UCSD-AML1 (cell line): ENCODE data around the gene ST6GALNAC2.
"Not testable (repeated sequence)": the region's sequence is repeated elsewhere in the genome, so short reads cannot be mapped to it uniquely, and the experiment has no call there.

Source experiments
- DNase-seq: peaks from one replicate; lab custom pipeline; 2025; ENCODE audit not compliant: unreplicated experiment; lab: John Stamatoyannopoulos, UW

The ST6GALNAC2 gene

DNA sequence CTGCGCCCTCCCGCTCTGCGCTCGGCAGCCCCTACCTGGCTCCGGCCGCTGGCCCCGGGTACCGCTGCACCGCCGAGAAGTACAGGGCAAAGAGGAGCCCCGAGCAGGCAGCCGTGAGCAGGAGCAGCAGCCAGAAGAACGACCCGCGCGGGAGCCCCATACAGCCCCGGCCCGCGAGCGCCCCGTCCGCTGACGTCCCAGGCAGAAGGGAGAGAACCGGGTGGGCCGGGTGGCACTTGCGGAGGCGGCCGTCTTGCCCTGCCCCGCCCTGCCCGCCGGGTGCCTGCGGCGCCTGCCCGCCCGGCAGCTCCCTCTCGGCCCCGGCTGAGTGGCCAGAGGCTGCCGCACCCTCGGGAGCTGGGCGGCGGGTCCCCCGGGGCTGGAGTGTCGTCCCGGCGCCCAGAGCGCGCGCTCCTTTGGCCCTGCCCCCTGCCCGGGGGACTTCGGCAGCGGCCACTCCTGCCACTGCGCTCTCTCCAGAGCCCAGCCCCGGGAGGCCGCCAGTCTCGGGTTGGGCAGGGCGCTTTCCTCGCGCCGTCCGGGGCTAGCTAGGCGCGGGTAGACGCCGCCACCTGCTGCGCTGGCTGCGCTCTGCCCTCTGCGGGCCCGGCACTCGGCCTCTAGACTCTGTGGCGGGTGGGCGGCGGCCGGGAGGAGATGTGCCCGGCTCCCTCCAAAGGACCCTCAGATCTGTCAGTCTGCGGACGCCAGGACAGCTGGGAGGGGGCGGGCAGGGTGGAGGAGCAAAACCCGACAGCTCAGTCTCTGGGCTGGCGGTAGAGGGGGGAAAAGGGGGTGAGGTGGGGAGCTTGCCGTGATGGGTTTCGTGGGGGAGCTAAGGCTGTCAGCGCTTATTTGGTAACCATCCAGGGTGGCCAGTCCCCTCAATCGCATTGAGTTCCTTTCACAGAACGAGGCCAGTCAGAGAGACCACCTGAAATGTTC lies at the start of gene ST6GALNAC2:
Gene ST6GALNAC2 (minus strand): TSS at position 212 of the 945 bp plus-strand sequence. CDS start 52 bp downstream, at position 160.
- DNase-seq, result peak; percentile 69

DNA sequence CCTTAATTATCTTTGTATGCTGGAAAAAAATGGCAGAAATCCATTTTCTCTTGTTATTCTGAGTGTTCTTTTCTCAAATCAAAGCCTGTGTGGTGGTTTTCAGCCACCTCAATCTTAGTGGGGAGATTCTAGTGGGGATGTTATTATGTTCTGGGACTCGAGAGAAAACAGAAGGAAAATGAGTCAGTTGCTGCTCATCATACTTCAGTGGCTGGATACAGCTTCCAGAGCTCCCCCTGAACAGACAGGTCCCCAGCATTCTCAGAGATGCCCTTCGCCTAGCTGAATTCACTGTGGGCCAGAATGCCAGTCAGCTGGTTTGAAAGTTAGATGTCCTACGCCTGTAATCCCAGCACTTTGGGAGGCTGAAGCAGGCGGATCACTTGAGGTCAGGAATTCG lies 49.4 kb upstream of the ST6GALNAC2 start:
- DNase-seq, result no peak

DNA sequence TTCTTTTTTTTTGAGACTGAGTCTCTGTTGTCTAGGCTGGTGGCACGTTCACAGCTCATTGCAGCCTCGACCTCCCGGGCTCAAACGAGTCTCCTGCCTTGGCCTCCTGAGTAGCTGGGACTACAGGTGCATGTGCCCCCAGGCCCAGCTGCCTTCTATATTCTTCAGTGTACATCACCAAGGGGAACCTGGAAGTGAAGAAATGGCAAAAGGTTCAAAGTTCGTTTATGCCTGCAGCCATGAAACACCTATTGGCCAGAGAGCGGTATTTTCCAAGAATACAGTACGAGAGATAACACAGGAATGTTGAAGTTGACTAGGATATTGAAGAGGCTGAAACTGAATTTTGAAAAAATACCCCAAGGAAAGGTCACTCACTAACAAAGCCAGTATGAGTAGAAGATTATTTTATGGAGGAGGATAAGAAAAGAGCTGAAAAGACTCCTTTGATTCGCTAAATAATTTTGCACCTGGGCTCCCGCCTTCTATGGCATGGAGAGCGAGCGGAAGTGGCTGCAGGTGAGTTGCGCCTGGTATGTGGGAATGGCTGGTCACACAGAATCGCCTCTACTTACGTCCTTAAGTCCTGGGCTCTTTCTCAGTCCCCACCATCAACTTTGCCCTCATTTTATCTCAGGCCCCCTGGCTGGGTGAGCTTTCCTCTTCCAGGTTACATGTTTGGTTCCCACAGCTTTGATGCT lies 48.1 kb upstream of the ST6GALNAC2 start:
- DNase-seq, result no peak

DNA sequence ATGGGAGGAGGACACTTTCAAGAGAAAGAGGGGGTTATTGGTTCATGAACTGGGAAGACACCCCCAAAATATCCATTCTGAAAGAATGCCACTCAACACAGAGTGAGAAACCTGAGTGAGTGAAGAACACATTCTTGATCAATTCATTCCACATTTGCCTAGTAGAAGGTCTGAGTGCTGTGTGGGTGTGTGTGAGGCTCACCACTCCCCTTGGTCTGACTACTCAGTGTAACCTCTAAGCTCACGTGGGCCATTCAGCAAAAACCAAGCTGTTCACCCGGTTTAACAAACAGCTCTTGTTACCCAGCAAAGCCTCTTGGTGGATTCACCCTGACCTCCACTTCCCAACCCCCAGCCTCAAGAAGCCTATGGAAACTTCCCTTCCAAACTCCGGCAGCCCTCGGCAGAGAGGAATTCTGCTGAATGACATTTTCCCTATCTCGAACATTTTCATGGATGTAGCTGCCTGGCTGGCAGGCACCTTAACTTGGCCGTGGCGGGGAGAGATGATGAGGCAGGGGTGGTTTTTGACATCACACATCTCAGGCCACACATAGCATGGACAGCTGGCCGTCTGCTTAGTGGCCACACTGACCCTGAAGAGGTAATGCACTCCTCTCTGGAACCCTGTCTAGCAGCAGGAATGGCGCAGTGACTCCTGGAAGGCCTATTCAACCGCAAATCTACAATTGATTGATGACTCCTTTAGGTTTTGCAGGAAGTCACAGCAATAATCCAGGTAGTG lies 46.3 kb upstream of the ST6GALNAC2 start:
- DNase-seq, result no peak

DNA sequence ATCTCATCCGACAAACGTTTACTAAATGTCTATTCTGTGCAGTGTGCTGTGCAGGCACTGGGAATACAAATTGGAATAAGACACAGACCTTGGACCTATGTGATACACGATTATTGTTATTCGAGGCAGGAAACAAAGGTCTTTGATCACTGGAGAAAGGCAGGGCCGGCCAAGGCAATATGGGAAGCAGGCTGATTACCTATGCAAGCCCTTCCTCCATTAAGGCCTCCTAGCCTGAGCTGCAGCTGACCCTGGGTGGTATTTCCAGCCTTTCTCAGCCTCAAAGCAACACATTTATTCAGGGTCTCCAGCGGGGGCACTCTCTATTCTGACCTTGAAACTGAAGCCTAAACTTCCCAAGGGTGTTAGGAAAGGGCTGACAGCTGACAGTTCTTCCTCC lies 44.5 kb upstream of the ST6GALNAC2 start:
- DNase-seq, result no peak

DNA sequence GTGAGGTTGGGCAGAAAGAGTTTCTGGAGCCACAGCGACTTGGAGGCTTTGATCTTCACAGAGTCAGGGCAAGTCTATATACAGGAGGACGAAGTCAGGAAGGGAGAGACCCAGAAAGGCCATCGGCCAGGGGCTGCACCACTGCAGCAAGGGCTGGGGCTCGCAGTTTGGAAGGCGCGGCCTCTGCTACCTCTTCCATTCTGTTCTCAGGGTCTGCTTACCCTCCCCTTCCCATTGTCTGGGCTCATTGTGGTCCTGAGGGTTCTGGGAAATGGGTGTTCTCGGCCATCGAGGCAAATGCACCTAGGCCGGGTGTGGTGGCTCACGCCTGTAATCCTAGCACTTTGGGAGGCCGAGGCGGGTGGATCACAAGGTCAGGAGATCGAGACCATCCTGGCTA lies 41.9 kb upstream of the ST6GALNAC2 start:
- DNase-seq, result no peak

DNA sequence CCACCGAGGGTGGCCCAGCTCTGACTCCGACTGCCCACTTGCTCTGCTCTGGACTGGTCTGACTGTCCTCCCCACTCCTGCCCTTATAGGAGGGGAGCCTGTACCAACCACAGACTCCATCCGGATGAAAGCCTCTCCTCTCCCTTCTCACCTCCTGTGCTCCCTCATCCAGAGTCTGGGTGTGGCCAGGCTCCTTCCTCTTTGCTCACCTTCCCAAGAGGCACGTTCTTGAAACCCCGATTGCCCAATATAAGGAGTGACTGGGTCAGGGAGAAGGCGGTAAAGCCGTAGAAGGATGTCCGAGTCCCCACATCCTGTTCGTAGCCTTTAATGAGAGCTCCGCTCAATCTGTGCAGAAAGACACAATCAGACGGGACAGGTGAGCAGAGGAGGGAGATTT lies 40.8 kb upstream of the ST6GALNAC2 start:
- no peak for DNase-seq

DNA sequence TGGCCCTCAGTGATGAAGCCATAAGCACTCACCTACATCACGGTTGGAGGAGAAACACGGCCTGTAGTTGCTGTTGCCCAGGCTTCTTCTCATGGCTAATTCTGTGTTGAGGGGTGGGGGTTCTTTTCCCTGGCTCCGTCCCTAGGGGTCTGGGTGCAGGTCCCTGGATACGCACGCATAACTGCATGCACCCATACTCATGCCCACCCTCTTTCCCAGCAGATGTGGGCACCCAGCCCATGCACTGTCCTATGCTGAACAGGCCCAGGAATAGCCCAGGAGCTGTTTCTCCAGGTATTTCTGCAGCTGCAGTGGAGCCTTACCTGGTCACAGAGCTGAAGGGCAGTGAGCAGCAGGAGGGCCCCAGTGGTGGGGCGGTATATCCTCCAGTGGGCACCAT lies 39.8 kb upstream of the ST6GALNAC2 start:
- no peak for DNase-seq

DNA sequence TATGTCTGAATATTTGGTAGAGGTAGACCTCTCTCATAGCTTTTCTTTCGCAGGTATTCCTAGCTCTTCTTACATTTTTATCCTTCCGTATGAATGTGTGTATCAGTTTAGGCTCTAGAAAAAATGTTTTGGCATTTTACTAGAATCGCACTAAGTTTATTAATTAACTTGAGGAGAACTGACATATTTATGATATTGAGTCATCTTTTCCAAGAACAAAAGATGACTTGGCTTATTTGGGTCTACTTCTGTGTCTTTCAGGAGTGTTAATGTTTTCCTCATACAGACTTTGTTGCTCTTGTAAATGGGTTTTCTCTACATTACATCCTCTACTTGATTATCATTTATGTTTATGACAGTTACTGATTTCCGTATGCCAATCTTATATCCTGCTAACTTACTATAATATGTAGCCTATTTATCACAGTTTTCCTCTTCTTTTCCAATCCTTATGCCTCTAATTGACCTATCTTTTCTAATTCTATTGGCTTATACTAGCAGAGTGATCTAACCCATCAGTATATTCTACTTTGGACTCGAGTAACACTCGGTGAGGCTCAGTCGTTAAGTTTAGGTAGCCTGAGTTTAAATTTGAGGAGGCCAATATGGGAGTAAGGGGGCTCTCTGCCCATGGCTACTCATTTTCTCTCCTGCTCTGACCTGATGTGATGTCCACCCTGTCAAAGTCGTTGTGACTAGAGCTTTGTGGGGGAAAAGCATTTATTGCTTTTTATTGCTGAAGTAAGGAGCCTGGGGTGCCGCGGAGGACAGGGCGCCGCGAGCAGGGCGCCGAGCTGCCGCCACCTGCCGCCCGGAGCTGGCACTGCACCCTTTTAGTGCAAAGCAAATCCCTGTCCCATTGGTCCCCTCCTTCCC lies 37.8 kb upstream of the ST6GALNAC2 start:
- DNase-seq, result peak; percentile 73

DNA sequence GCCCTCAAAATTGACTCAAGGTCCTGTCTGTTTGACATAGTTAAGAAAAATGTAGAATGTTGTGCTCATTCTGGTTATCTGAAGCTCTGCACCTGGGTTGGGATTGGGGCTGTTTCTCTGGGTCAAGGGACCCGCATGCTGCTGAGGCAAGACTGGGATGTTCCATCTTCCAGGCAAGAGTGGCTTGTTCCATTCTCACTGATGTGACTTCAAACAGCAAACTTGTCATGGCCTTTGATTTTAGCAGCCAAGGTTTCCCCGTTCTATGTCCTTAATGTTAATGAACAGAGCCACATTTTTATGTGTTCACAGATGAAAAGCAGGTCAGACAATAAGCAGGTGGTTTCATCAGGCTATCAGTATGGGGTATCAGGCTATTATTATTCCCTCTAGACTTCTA lies 32.2 kb upstream of the ST6GALNAC2 start:
- no peak for DNase-seq

DNA sequence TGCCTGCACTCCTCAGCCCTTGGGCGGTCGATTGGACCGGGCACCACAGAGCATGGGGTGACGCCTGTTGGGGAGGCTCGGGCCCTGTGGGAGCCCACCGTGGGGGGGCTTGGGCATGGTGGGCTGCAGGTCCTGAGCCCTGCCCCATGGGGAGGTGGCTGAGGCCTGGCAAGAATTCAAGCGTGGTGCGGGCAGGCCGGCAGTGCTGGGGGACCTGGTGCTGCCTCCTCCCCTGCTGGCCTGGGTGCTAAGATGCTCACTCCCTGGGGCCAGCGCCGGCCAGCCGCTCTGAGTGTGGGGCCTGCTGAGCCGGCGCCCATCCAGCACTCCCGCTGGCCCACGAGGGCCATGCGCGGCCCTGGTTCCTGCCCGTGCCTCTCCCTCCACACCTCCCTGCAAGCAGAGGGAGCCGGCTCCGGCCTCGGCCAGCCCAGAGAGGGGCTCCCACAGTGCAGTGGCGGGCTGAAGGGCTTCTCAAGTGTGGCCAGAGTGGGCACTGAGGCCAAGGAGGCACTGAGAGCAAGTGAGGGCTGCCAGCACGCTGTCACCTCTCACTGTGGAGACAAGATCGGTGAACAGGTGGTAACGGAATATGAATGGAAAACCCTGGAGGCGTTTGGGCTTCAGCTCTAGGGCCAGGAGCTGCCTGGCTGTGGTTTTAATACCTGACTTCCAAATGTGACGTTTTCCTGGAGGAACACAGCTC lies 29.4 kb upstream of the ST6GALNAC2 start:
- no peak for DNase-seq

DNA sequence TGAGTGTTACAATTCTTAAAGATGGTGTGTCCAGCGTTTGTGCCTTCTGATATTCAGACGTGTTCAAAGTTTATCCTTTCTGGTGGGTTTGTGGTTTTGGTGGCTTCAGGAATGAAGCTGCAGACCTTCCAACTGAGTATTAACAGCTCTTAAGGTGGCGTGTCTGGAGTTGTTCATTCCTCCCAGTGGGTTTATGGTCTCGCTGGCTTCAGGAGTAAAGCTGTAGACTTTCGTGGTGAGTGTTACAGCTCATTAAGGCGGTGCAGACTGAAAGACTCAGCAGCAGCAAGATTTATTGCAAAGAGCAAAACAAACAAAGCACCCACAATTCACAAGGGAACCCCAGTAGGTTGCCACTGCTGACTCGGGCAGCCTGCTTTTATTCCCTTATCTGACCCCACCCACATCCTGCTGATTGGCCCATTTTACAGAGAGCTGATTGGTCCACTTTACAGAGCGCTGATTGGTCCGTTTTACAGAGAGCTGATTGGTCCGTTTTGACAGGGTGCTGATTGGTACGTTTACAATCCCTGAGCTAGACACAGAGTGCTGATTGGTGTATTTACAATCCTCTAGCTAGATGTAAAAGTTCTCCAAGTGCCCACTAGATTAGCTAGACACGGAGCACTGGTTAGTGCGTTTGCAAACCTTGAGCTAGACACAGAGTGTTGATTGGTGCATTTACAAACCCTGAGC lies 28.6 kb upstream of the ST6GALNAC2 start:
- not testable (repeated sequence) for DNase-seq

DNA sequence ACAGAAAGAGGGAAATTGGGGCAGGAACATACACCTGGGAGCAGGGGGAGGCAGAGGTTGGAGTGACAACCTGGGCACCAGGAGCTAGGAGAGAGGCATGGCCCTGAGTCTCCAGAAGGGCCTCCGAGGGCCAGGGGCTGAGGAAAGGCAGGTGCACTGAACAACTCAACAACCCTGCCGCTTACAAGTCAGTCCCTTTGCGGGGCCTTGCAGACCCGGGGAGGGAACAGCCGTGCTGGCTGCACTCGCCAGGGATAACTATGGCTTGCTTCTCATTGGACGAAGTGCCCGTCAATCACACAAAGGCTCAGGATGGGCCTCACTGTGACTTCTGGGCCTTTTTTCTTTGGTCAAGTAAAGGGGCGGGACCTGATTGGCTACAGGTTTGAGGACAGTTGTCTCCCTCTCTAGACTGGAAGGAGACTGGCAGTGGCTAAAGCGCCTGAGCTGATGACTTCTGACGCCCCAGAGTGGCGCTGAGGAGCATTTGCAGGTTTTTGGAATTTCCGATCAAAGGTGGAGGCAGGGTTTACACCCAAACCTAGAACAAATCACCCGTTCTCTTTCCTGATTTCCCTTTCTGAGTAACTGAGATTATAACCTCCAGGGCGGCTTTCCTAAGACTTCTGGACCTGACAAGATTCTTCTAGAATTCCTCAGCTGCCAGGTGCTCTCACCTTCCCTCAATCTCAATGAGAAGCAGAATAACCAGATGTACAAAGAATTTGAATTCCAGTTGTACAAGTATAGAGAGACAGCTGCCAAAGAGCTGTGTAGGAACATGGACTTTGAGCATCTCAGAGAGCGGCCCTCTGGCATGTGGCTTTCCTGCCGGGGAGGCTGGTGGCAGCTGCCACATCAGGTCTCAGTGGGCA lies 27.6 kb upstream of the ST6GALNAC2 start:
- DNase-seq, result peak; percentile 31

DNA sequence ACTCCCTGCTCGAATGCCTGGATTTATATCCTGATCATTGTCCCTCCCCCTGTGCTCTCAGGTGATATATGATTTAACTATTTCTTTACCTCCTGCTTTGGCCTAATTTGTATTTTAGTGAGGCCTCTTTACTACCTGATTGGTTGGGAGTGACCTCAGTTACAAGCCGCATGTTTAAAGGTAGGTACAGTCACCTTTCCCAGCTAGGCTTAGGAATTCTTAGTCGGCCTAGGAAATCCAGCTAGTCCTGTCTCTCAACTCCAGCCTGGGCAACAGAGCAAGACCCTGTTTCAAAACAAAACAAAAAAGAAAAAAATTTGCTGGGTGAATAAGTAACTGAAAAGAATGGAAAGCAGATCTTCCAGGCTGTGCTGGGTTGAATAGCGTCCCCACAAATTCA lies 26.8 kb upstream of the ST6GALNAC2 start:
- DNase-seq, result no peak

DNA sequence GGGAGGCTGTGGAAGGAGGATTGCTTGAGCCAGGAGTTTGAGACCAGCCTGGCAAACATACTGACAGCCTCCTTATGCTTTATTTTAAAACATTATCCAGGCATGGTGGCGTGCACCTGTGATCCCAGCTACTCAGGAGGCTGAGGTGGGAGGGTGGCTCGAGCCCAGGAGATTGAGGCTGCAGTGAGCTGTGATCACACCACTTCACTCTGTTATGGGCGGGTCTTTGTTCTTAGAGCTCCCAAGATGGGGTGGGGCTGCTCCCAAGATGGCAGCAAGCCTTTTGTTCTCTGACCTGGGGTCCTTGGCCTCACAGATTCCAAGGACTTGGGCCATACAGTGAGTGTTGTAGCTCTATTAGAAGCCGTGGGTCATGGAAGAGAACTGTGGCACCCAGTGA lies 26.1 kb upstream of the ST6GALNAC2 start:
- DNase-seq, result no peak

DNA sequence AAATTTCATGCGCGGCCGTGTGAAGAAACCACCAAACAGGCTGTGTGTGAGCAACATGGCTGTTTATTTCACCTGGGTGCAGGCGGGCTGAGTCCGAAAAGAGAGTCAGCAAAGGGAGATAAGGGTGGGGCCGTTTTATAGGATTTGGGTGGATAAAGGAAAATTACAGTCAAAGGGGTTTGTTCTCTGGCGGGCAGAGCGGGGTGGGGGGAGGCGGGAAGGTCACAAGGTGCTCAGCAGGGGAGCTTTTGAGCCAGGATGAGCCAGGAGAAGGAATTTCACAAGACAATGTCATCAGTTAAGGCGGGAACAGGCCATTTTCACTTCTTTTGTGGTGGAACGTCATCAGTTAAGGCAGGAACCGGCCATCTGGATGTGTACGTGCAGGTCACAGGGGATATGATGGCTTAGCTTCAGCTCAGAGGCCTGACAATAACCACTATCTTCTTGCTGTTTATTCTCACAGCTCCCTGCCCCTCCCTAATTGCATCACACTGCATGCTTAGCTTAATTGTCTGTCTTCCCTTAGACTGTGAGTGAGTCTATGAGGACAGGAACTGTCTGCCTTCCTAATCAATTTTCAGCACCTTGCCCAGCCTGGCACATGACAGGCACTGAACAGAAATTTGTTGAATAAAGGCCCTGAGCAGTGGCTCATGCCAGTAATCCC lies 25.6 kb upstream of the ST6GALNAC2 start:
- not testable (repeated sequence) for DNase-seq

DNA sequence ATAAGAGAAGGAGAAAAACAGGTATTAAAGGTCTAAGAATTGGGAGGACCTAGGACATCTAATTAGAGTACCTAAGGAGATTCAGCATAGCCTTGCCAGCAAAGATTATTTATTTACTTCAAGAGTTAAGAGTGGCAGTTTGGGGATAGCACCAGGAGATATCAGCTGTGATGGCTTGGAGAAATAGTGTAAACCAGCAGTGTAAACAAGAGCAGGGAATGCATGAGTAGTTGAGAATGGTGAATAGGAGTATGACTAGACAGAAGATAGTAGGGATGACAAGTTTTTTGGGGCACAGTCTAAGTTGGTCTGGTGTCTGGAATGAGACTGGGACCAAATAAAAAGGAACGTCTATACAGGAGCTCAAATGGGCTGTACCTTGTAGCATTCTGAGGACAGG lies 21.0 kb upstream of the ST6GALNAC2 start:
- not testable (repeated sequence) for DNase-seq

DNA sequence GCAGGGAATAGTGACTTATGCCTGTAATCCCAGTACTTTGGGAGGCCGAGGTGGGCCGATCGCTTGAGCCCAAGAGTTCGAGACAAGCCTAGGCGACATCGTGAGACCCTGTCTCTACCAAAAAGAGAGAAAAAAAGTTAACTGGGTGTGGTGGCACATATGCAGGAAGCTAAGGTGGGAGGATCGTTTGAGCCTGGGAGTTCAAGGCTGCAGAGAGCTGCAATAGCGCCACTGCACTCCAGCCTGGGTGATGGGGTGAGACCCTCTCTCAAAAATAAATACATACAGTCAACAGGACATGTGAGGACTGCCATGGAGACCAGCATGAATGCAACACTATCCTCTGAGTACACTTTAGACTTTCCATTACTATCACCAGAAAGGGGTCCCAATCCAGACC lies 15.4 kb upstream of the ST6GALNAC2 start:
- no peak for DNase-seq
